K562 (cell line): Measurements from ENCODE around the gene ETNK2. TPM values are rescaled to one million over a fixed set of nuclear protein-coding genes. Genes with fewer than 3 reads are reported as not detected.

Experiments used
- ATAC-seq: fragments of 200-7000 bp; cut with Tn5 transposase; 3 replicates; pipeline ENCODE4 v1.9.1; 2020; ENCODE audit warnings: moderate library complexity
- BruUV-seq: library from RNA; stranded (reverse); fragments of 400-500 nt; replicated peaks from 2 replicates; lab custom pipeline; 2021; lab: Mats Ljungman, UMichigan
- CTCF ChIA-PET: fragments of 300-600 bp; formaldehyde crosslinking; extraction: SDS; loops from one replicate; lab custom pipeline; 2021; ENCODE audit warnings: low intra/inter-chr PET ratio; lab: Yijun Ruan, JAX
- POLR2A ChIA-PET: fragments of 300-600, 350-650 bp; sonication (Branson Sonifier 250); formaldehyde crosslinking; extraction: SDS; loops from one replicate; lab custom pipeline; 2021; ENCODE audit warnings: antibody characterized with exemption, inconsistent platforms; lab: Yijun Ruan, JAX
- DNase-seq, 4 experiments: peaks; one replicate each; pipeline versions ENCODE4 v3.0.0 to v3.0.0-alpha.2; 2011 to 2018; ENCODE audit warnings: low spot score in 3 of 4, mixed read lengths in 3 of 4; ENCODE audit errors: extremely low read depth in 1 of 4
- FAIRE-seq: peaks from 2 replicates; lab custom pipeline; 2011; peaks lifted over from hg19 to GRCh38; lab: Jason Lieb, UNC
- H2AFZ ChIP-seq: 2 replicates; pipeline ENCODE4 v1.6.0; 2011; ENCODE audit warnings: low read depth, low read length, control low read depth, inconsistent platforms
- H3K27ac ChIP-seq: fragments of 200-600 bp; 3 replicates; pipeline ENCODE4 v1.8.0; 2011; ENCODE audit warnings: low read depth, mild to moderate bottlenecking, control low read depth, inconsistent platforms, low read length, moderate library complexity, mixed read lengths; ENCODE audit errors: extremely low read depth
- H3K27me3 ChIP-seq, 2 experiments: fragments of 300-600 bp in 1 of 2; 2 replicates in 1 of 2; 3 replicates in 1 of 2; pipeline versions ENCODE4 v1.6.0 to v1.8.0; 2011; ENCODE audit warnings: inconsistent platforms in 2 of 2, low read length in 2 of 2, mild to moderate bottlenecking in 1 of 2, mixed read lengths in 1 of 2, moderate library complexity in 1 of 2; ENCODE audit not compliant: control insufficient read depth in 2 of 2, insufficient read depth in 2 of 2
- H3K36me3 ChIP-seq: fragments of 300-600 bp; 3 replicates; pipeline ENCODE4 v1.8.0; 2011; ENCODE audit warnings: mild to moderate bottlenecking, low read length, inconsistent platforms; ENCODE audit not compliant: control insufficient read depth, insufficient read depth
- H3K4me1 ChIP-seq, 2 experiments: fragments of 200-600 bp in 1 of 2; replicated peaks in 1 of 2; 2 replicates in 1 of 2; 3 replicates in 1 of 2; pipeline versions ENCODE4 v1.5.1 to v1.8.0; 2011; ENCODE audit warnings: inconsistent platforms in 2 of 2, low read length in 2 of 2, mild to moderate bottlenecking in 1 of 2, mixed read lengths in 1 of 2, moderate library complexity in 1 of 2; ENCODE audit not compliant: control insufficient read depth in 2 of 2, insufficient read depth in 2 of 2
- H3K4me2 ChIP-seq: 2 replicates; pipeline ENCODE4 v1.6.1; 2011; ENCODE audit warnings: low read length, control low read depth, inconsistent platforms, mixed read lengths; ENCODE audit not compliant: insufficient read depth
- H3K4me3 ChIP-seq: fragments of 200-600 bp; sonication (generic), shearing (Covaris generic); 2 replicates; pipeline ENCODE4 v1.5.1; 2016; ENCODE audit warnings: control low read depth, inconsistent platforms
- H3K79me2 ChIP-seq: fragments of 200-600 bp; 3 replicates; pipeline ENCODE4 v1.8.0; 2011; ENCODE audit warnings: low read length, inconsistent platforms; ENCODE audit not compliant: control insufficient read depth, insufficient read depth
- H3K9ac ChIP-seq, 2 experiments: 2 replicates each; pipeline versions ENCODE4 v1.6.0 to v1.6.1; 2011; ENCODE audit warnings: low read depth in 2 of 2, low read length in 2 of 2, control low read depth in 1 of 2, inconsistent platforms in 1 of 2, mild to moderate bottlenecking in 1 of 2, mixed read lengths in 1 of 2; ENCODE audit not compliant: insufficient read depth in 1 of 2
- H3K9me1 ChIP-seq: one replicate; pipeline ENCODE4 v1.6.0; 2011; ENCODE audit warnings: inconsistent platforms, mild to moderate bottlenecking, low read length, moderate library complexity; ENCODE audit not compliant: control insufficient read depth, insufficient read depth
- H3K9me3 ChIP-seq: replicated peaks from 2 replicates; pipeline ENCODE4 v1.5.1; 2011; ENCODE audit warnings: low read depth, low read length, inconsistent platforms; ENCODE audit not compliant: control insufficient read depth, insufficient read depth
- H4K20me1 ChIP-seq: replicated peaks from 2 replicates; pipeline ENCODE4 v1.6.1; 2011; ENCODE audit warnings: low read length, inconsistent platforms, mixed read lengths; ENCODE audit not compliant: control insufficient read depth, insufficient read depth
- KDM4B ChIP-seq, 2 experiments: fragments of 450-650 bp in 1 of 2; sonication (generic) in 1 of 2; IDR thresholded peaks; 2 replicates each; pipeline ENCODE4 v1.6.1; 2016 to 2017; ENCODE audit warnings: borderline replicate concordance in 2 of 2, antibody characterized with exemption in 1 of 2, low read depth in 1 of 2, mild to moderate bottlenecking in 1 of 2
- NFE2L1 ChIP-seq: fragments of 450-650 bp; IDR thresholded peaks from 2 replicates; pipeline ENCODE4 v1.6.1; 2016; ENCODE audit warnings: missing genetic modification characterization, low read depth, mild to moderate bottlenecking, missing compliant biosample characterization, moderate library complexity, borderline replicate concordance
- ZNF175 ChIP-seq: fragments of 200-800 bp; sonication (Bioruptor generic); IDR thresholded peaks from 2 replicates; pipeline ENCODE4 v1.6.1; 2016; ENCODE audit warnings: low read depth, mild to moderate bottlenecking, missing genetic modification characterization, missing compliant biosample characterization
- WGBS: fragments of 100-300 bp; shearing (Covaris generic); methylation state at CpG from one replicate; pipeline ENCODE4 v1.1.6; 2016; ENCODE audit warnings: low coverage, mixed read lengths; ENCODE audit not compliant: insufficient coverage; ENCODE audit errors: missing lambda C conversion rate; 5-methylcytosine and 5-hydroxymethylcytosine counted together
- in situ Hi-C: fragments of 300-500 bp; cut with MboI; formaldehyde crosslinking; loops from 4 replicates; pipeline ENCODE4 v1.15.0; 2018; ENCODE audit warnings: inconsistent platforms, mixed read lengths
- intact Hi-C: fragments of 100-400 bp; cut with micrococcal nuclease; formaldehyde crosslinking; loops from 2 replicates; pipeline ENCODE4 v1.14.2; 2022
- polyA plus RNA-seq, 8 experiments: library from polyadenylated mRNA; depleted of rRNA in 4 of 8; stranded (reverse) in 5 of 8; unstranded in 3 of 8; fragments of >200 nt; fragmentation: Nextera tagmentation in 2 of 8; fragmentation: Illumina TruSeq in 1 of 8; extraction: Ambion mirVana in 2 of 8; extraction: Trizol in 1 of 8; gene quantifications; 2 replicates each; pipeline versions ENCODE4 v1.2.1 to v1.2.3, GENCODE V29; 2011 to 2014; ENCODE audit warnings: inconsistent platforms in 1 of 8, missing spikeins in 1 of 8
- total RNA-seq, 7 experiments: library from RNA; depleted of rRNA in 6 of 7; stranded (reverse); fragments of >200 nt in 6 of 7; fragmentation: Illumina TruSeq in 2 of 7; extraction: Trizol in 2 of 7; gene quantifications; 2 replicates each; pipeline versions ENCODE4 v1.2.1 to v1.2.3, GENCODE V29; 2011 to 2021; ENCODE audit warnings: low replicate concordance in 1 of 7
- TF ChIP-seq, protein P1 (sequence below), 2 experiments: fragments of 450-650 bp; IDR thresholded peaks; 2 replicates each; pipeline ENCODE4 v1.6.1; 2016; ENCODE audit warnings: mild to moderate bottlenecking in 2 of 2, borderline replicate concordance in 1 of 2, low read depth in 1 of 2, moderate library complexity in 1 of 2

ETNK2 gene
- total and polyA plus RNA-seq, 9 of the 15 experiments (the other 6 are each of a cell fraction or from before 2014, with no cell fraction given): 0.03 to 0.38 (median 0.13) TPM; not detected in 4

DNA sequence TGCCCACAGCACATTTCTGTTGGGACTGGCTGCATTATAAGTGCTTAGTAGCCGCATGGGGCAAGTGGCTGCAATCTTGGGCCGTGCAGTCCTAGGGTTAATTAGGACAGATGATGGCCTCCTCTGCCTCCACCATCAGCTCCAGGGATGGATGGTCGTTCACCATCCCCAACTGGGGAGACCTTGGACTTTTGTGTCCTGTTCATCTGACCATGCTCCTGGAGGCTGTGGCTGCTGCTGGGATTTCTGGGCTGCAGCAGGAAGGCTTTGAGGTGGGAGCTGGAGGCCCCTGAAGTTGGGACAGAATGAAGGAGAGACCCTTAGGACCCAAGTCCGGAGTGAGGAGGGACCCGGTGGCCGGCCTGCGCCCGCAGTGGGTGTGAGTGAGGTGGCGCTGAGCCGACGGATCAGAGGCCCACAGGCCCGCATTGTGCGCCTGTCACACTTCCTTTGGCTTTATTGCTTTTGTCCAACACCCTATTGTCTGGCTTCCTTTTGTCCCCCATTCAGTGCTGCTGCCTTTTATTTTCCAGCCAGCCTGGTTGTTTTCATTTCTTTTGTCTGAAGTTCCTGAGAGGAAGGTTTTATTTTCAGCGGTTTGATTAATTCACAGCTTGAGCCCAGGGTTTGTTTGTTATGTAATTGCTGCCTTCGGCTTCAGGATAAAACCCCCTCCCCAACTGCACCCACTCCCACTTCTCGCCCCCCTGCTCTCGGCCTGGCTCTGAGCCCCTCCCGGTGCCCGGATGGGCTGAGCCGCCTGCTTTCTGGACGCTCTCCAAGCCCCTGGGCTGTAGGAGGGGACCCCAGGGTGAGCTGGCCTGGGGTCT is 43.3 kb downstream of the ETNK2 start:
- H4K20me1 ChIP-seq: no peaks in the 10 kb centered on the region; the same call in 1 of the 2 replicates
- no peaks in the 10 kb centered on the region for H3K9me3 ChIP-seq
- no peak overlapping the region for H3K9ac ChIP-seq
- ChIA-PET POLR2A (interaction anchor here (0.7 to 1.1 kb wide), 2 partner anchors 8 kb away, joined by 3 to 5 read pairs; no protein-coding TSS in a partner anchor), CTCF (no interaction called here)
- intact Hi-C loops (no loop called here), in situ Hi-C loops (no loop called here)
- H3K27me3 ChIP-seq: peaks cover 16 to 55% of the 10 kb centered on the region in 2 experiments
- no TSS peak for BruUV-seq
- DNase-seq (no peak), ATAC-seq (no peak; the same call in 2 of the 3 replicates)
- no peaks in the 10 kb centered on the region for H3K36me3 ChIP-seq
- H3K4me3 ChIP-seq: no peak overlapping the region
- H3K79me2 ChIP-seq: no peaks in the 10 kb centered on the region
- H3K4me1 ChIP-seq: 0 out of 5 replicates have a peak, but pooled peaks cover 0 to 2% of the 10 kb centered on the region in 2 experiments
- no peak overlapping the region for H2AFZ ChIP-seq
- TF ChIP-seq NFE2L1 (no peak), ZNF175 (CRISPR knock-in tag) (no peak), KDM4B (IDR thresholded peaks at IDR 0.05; ENCODE audit: borderline replicate concordance in 2 of 2, low read depth in 1 of 2) (no peak)
- TF ChIP-seq, protein P1, sequence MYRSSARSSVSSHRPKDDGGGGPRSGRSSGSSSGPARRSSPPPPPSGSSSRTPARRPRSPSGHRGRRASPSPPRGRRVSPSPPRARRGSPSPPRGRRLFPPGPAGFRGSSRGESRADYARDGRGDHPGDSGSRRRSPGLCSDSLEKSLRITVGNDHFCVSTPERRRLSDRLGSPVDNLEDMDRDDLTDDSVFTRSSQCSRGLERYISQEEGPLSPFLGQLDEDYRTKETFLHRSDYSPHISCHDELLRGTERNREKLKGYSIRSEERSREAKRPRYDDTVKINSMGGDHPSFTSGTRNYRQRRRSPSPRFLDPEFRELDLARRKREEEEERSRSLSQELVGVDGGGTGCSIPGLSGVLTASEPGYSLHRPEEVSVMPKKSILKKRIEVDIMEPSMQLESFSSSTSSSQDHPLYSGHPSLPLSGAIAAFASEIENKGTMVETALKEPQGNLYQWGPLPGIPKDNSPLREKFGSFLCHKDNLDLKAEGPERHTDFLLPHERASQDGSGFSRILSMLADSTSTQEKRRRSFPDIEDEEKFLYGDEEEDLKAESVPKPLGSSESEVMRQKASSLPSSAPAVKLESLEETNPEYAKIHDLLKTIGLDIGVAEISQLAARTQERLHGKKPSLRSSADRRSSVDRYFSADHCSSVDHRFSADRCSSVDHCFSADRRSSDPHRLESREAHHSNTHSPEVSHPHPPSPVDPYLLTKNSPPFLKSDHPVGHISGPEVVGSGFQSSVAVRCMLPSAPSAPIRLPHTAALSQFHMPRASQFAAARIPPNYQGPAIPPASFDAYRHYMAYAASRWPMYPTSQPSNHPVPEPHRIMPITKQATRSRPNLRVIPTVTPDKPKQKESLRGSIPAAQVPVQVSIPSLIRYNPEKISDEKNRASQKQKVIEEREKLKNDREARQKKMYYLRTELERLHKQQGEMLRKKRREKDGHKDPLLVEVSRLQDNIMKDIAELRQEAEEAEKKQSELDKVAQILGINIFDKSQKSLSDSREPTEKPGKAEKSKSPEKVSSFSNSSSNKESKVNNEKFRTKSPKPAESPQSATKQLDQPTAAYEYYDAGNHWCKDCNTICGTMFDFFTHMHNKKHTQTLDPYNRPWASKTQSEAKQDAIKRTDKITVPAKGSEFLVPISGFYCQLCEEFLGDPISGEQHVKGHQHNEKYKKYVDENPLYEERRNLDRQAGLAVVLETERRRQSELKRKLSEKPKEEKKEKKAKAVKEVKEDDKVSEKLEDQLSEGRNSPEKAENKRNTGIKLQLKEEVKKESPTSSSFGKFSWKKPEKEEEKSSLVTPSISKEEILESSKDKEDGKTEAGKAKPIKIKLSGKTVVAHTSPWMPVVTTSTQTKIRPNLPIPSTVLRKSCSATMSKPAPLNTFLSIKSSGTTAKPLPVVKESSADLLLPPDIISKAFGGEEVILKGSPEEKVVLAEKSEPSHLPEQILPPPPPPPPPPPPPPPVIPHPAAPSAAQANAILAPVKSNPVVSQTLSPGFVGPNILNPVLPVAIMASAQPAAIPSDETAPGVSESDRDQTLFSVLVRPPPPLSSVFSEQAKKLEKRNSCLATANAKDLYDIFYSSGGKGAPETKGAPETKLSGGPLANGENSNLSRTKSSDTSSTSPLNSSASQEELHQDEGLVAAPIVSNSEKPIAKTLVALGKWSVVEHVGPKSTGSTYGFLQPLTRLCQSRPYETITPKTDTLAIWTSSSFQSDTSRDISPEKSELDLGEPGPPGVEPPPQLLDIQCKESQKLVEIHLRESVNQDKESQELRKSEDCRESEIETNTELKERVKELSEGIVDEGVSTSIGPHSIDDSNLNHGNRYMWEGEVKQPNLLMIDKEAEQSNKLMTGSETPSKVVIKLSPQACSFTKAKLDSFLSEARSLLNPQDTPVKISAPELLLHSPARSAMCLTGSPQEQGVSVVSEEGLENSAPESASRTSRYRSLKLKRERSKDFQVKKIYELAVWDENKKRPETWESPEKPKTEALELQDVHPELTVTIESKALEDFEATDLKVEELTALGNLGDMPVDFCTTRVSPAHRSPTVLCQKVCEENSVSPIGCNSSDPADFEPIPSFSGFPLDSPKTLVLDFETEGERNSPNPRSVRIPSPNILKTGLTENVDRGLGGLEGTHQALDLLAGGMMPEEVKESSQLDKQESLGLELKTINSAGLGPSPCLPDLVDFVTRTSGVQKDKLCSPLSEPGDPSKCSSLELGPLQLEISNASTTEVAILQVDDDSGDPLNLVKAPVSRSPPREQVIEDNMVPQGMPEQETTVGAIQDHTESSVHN (IDR thresholded peaks at IDR 0.05; ENCODE audit: borderline replicate concordance in 1 of 2, low read depth in 1 of 2): no peak
- TF ChIP-seq, all 486 proteins: peak for 0
- H3K27ac ChIP-seq: no peak overlapping the region
- H3K4me2 ChIP-seq: no peak overlapping the region
- FAIRE-seq: no peak
- 2% methylated on average over 21 of the region's 21 CpGs for WGBS
- no peaks in the 10 kb centered on the region for H3K9me1 ChIP-seq
